IPS-NIHi7 (cell line): ENCODE measurements around the gene PIPOX.
A peak's percentile ranks its signal among the peaks of the same experiment; 100 is the strongest.

Experiments used
- DNase-seq: peaks from one replicate; pipeline ENCODE4 v3.0.0; 2012; ENCODE audit warnings: mixed read lengths; ENCODE audit errors: extremely low spot score

Gene PIPOX

DNA sequence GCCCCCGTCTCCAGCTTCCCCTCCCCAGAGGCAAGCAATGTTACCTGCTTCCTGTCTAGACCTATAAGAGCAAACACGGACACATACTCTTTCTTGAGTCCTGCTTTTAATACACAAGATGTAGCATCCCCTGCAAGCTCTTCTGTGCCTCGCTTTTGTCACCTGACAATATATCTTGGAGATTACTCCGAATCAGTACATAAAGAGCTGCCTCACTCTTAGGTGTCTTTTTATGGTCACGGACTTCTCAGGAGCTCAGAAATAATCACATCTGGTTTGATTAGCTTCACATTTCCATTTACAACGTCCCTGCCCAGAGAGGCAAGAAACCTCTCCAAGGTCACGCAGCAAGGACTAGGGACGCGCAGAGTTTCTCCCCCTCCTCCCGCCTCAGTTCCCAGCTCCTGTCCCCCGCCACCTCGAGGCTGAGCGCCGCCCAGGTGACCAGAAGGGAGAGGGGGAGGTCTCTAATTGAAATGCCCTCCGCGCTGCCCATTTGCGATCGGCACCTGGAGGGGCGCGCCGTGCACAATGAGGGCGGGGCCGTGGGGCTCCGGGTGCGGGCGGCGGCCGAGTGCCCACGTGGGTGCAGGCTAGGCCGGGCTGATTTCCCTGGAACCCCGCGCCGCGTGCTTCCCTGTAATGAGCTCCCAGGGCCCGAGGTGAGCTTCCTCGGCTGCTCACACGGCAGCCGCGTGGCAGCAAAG lies 23.3 kb upstream of the PIPOX start:
- peak; percentile 55 for DNase-seq

DNA sequence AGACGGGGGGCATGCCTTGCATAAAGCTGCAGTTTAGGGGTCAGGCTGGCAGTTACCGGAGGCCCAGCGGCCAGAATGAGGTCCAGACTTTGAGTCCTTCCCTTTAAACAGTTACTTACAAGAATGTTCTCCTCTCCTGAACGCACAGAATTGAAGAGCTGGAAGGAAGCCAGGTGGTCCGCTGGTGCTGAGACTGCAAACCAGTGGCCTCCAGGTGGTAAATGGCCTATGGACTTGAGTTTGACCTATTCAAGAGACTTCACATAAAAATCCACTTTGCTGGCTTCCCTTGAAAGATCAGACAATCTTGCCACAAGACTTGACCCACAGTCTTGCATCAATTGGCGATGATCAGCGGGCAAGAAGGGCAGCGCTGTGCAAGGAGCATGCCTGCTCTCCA lies 22.4 kb upstream of the PIPOX start:
- no peak for DNase-seq

DNA sequence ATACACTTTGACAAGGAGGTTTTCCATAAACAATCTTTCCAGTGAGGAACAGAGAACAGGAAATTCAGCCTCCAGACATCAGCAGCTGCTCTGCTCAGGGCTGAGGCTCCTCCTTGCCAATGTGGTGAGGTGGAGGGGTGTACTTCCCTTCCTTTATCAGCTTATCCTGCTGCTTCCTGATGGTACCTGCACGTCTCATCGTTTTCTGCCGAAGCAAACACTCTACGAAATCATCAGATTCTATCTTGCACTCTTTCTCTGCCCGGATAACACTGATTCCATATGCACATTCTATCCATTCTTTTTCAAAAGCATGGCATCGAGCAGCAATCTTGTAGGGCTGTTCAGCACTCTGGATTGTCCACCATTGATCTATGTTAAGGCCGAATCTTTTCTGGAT lies 21.7 kb upstream of the PIPOX start:
- no peak for DNase-seq

DNA sequence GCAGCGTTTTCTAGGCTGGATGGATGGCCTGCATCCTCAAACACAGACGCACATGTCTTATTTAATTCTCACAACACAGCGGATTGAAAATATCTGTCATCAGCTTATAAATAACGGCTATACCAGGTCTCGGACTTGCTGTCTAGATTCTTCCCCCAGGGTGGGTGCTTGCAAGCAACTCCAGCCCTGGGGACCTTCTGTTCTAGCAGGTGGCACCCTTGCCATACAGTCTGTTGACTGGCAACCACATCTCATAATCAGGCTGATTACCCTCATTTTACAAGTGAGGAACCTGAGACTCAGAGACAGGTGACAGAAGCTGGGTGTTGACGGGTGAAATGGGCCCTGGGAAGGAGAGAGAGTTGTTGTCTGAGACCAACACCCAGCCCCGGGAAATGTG lies 20.9 kb upstream of the PIPOX start:
- no peak for DNase-seq

DNA sequence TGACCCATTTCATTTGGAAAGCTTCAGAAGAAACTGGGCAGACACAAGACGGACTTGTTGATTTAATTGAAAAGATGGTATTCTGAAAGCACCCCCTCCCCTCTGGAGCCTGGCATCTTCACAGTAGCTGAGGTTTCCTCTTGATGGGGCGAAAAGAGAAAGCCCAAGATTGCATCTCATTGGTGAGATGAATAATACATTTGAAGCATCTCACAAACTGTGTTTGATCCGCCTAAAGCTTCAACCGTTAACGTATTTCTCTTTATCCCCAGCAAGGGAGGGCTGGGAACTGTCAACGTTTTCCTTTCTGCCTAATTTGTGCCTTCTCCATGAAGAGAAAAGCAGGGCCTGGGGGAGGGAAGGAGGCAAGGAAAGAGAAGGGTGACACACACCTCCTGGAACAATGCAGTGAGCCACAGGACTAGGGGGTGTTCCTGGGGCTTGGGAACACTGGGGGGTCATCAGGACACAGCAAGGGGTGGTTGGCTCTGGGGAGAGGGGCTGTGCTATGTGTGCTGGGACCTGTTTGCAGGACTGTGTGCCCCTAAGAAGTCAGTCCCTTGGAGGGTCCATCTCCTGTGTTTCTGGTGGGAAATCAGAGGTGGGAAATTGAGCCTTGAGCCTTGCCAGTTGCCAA lies 18.5 kb upstream of the PIPOX start:
- DNase-seq: no peak

DNA sequence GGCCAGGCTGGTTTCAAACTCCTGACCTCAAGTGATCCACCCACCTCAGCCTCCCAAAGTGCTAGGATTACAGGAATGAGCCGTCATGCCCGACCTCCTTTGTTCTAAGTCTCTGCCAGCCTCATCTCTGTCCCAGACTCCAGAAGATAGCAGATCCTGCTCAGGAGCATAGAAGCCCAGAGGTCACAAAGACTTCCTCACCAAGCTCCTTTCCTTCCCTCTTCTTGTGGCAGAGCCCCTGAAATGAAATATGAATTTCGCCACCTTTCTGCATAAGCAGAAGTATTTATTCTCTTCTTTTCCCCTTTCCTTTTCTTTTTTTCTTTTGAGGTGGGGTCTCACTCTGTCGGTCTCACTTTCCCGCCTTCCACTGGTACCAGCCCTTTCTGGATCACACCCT lies 11.5 kb upstream of the PIPOX start:
- no peak for DNase-seq

DNA sequence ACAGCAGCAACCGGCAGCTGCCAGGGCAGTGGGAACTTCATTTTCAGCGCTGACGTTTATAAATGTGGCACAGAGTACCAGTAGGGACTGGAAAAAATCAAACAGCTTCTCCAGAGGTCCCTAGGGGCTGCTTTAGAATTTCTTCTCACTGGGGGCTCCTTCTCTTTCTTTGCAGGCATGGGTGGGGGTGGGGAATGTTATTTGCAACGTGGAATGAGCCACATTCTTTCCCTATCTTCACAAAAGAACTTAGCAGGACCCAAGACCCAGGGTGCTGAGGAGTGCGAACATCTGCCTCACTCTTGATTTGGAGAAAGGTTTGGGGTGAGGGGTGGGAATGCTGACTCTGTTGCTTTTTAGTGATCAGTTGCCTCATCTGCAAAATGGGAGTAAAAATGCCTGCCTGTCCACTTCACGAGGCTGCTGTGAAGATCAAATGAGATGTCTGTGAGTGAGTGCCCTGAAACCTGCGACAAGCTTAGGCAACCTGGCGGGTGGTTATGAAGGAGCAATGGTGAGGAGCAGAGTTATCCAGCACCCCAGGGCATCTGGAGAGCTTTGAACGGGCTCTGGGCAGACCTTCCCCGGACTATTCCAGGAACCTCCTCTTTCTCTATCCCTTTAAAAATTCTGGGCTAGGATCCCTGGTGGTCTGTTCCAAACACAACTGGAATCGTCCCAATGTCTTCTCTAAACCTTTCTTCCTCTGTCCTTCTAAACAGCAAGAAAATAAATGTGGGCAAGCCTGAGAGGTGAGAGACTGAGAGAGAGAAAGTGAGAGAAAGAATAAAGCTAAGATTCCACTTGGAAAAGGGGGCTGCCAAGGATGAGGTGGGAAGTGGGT lies 10.7 kb upstream of the PIPOX start:
- no peak for DNase-seq

DNA sequence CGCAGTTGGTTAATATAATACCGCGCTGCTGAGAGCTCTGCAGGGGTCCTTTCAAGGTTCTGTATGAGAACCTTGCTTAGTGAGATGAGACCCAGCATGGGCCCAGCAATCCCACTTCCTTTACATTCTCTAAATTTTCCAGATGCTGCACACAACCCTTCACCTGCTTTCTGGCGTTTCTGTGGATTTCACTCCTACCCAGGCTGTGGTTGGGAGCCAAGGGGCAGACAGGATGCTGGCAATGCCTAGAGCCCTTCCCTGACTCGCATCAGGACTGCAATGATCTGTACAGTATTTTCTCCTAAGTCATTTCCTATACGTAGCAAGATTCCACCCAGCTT lies 10.1 kb upstream of the PIPOX start:
- DNase-seq: no peak

DNA sequence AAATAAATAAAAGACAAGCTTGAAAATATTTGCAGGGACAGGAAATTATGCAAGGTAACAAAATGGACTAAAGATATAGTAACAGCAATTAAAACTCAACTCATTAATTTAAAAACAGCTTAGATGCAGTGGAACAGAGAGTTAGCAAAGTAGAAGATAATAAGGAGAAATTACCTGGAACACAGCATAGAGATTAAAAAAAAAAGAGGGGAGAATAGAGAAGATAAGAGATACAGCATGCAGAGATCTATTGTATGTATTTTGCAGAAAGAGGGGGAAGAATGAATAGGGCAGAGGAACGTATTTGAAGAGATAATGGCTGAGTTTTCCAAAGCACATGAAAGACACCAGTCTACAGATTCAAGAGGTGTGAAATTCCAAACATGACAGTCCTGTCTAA lies 8.4 kb upstream of the PIPOX start:
- DNase-seq: no peak

DNA sequence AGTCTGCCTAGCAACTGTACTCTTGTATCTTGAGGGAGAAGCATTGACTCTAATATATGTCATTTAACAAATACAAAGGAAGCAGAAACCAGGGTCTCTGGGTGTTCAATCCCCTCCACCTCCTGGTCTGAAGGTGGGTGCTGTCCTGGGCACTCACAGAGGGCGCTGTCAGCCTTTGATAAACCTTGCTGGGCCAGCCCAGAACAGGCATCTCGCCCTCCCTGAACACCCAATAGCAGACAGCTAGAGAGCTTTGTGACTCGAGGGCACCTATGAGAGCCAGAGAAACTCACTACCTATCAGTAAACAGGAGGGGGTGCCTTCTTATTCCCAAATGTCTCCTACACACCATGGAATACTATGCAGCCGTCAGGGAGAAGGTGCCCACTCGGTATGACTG lies 6.4 kb upstream of the PIPOX start:
- DNase-seq: no peak

DNA sequence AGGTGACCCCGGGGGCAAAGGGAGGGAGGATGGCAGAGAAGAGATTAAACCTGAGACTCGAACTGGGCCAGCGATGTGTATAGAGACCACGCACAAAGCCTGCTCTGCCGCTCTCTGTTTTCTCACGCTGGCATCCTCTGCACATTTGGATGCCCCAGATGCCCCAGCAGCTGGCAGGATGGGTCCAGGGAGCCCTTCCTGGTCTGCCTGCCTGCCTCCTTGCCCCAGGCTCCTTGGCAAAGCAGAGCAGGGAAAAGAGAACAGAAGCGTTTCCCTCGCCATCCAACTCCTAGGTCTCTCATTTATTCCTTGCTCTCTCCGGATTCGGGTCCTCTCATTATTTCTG lies 5.2 kb upstream of the PIPOX start:
- no peak for DNase-seq

DNA sequence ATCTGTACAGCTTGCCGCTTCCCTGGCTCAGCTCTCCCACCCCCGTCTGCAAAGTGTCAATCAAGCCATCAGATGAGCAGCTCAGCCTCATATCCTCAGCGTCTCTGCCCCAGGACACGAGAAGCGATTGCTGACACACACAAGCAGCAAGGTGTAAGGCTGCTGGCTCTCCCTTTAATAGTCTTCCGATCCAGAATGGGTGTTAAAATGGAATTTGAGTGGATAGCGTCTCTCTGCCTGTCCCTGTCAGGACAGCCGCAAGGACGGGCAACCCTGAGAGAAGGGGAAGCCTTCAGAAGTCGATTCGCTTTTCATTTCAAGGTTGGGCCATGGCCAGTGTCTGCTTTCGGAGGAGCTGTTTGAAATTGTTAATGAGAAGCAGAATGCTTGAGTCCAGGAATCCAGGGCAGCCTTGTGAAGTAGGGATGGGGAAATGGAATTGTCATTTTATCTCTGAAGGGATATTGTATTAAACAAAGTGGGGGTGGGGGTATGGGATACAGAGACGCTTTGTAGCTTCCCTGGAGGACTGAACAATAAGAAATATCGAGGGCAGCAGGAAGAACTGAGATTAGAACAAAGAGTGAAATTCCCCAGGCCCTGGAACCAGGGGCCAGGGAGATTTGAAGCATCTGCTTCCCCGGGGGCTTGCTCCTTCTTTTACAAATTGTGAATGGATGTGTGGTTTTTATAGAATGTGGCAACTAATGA lies 4.7 kb upstream of the PIPOX start:
- no peak for DNase-seq

DNA sequence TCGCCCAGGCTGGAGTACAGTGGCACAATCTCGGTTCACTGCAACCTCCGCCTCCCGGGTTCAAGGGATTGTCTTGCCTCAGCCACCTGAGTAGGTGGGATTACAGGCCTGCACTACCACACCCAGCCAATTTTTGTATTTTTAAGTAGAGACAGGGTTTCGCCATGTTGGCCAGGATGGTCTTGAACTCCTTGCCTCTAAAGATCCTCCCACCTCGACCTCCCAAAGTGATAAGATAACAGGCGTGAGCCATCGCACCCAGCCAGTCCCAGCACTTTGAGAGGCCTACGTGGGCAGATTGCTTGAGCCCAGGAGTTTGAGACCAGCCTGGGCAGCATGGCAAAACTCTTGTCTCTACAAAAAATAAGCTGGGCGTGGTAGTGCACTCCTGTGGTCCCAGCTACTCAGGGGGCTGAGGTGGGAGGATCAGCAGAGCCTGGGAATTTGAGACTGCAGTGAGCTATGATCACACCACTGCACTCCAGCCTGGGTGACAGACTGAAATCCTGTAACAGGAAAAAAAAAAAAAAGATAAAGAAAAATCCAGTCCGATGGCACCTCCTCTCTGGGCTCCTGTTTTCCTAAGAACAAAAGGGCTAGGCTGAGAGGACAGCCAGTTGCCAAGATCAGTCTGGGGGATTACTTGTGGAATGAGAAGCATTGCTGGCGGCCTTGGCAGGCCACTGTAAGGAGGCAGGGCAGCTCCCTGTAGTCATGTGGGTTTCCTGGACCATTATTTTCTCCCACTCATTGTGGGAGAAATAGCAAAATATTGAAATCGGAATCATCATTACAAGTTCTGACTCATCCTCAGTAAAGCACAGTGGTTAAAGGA lies 3.0 kb upstream of the PIPOX start:
- no peak for DNase-seq

DNA sequence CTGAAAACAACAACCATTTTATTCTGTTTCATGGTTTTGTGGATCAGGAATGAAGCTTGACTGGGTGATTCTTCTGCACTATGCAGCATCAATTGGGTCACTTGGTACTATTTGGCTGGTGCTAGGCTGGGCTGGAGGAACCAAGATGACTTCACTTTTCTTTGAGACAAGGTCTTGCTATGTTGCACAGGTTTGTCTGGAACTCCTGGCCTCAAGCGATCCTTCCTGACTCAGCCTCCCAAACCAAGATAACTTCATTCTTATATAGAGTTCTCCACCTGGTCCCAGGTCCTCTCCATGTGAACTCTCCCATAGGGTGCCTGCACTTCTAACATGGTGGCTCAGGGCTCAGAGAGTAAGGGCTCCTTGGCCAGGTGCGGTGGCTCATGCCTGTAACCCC lies 1.9 kb upstream of the PIPOX start:
- DNase-seq: no peak

DNA sequence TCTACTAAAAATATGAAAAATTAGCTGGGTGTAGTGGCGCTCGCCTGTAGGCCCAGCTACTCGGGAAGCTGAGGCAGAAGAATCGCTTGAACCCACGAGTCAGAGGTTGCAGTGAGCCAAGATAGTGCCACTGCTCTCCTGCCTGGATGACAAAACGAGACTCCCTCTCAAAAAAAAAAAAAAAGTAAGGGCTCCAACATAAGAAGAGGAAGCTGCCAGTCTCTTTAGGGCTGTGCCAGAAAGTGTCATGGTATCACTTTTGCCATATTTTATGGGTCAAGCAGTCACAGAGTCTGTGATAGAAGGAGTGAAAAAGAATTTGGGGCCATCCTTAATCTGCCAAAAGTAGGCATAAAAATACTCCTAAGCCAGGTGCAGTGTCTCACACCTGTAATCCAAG lies 1.4 kb upstream of the PIPOX start:
- DNase-seq: no peak

DNA sequence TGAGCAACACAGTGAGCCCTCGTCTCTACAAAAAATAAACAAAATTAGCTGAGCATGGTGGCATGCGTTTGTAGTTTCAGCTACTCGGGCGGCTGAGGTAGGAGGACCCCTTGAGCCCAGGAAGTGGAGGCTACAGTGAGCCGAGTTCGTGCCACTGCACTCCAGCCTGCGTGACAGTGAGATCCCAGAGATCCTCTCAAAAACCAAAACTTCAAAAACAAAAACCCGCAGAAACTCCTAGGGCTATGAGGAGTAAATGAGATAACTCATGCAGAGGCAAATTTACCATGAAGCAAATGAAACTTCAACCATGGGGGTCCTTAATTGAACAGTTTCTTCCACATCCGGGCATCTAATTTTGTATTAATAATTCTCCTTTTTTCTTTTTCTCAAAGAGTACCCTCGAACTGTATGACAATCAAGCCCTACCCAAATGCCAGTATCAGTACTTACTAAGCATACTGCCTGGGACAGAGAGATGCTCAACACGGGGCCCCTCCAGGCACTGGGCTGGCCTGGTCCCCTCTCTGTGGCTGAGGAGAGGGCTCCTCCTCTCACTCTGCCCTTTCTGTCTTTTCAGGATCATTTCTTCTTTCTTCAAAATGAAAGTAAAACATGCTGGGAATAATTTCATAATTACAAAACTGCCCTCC lies 789 bp upstream of the PIPOX start:
- DNase-seq: no peak

DNA sequence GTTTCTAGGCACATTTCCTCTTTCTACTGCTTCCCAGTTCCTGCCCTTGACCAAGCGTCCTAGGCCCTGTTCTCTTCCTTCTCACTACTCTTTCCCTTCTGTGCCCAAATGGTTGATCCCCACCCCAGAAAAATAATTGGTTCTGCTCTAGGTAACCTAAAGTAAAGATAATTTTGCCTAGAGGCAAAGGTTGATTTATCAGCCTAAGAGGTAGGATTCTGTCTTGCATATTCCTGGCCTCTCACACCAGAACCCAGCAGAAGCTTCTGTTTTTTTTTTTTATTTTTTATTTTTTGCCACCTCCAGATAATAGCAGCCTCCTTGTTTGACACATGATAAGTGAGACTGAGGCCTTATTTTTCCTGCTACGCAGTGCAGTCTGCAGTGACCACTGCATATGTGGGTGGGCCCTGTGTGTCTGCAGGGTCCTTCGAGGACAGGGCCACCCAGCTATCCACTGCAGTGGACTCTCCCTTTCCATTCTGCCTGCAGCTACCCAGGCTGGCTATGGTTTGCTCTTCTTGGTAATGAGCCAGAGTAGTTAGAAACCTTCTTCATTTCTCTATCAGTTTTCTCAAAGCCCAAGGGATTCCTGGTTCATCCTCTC lies 701 bp downstream of the PIPOX start:
- no peak for DNase-seq

DNA sequence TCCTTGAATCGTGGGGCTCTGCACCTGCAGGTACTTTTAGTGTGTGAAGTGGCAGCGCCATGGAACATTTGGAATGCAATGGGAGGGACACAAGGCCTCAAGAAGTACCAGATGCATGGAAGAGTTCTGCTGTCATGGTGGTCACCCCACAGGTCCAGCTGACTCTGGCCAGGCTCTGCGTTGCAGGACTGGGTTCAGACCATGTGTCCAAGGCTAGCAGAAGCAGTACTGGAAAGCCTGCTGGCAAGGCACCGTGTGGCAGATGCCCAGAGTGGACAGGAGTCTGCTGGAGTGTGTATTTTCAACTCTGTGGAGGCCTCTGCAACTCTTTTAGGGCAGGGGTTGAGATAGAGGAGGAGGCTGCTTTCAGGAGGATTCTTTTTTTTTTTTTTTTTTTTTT lies 2.1 kb downstream of the PIPOX start:
- no peak for DNase-seq

DNA sequence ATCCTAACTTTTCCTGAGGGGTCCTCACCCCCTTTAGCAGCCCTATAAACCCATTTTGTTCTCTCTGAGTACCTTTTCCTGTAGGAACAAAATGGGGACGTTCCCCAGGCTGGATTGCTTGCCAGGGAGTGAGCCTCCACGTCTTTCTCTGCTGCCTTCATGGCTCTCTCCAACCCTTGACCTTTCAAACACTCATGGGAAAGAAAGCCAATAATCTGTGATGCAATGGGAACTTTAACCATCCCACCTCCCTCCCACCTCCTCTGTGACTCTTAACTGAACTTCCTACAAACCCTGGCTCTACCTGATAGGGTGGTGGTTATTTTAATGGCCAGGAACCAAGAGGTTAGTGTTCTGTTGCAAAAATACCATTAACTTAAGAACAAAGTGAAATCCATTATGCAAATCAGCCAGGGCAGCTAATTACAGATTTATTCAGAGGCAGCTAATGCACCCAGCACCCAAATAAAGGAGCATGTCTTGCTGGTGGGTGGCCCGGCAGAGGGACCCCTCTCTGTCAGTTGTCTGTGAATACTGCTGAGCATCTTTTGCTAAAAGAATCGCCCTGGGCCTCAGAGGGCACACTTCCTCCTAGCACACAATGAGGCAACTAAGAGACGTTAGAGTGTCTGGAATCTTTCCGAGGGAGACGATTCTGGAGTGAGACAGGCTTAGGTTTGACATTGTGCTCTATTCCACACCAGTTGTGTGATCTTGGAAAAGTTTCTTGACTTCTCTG lies 3.0 kb downstream of the PIPOX start:
- DNase-seq: no peak

DNA sequence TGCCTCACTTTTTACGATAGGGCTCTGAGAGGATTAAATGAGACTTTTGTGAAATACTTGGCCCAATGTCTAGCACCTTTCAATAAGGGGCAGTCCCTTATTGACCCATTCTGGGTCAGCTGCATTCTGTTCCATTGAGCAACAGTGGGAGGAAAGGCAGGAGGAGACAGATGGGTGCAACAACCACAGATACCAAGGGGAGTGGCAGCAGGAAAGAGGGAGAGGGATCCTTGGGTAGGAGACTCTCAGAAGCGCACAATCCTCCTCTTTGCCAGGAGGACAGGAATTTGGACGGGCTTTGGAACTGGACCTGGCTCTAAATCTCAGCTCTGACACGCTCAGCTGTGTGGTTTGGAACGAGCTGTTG lies 3.5 kb downstream of the PIPOX start:
- DNase-seq: no peak
